HG02943 (cell line): ENCODE results near the gene ATOH8.
"Not testable (repeated sequence)": the region's sequence is repeated elsewhere in the genome, so short reads cannot be mapped to it uniquely, and the experiment has no call there.

Experiments
- ATAC-seq: cut with Tn5 transposase; IDR thresholded peaks from one replicate; pipeline ENCODE4 v1.9.1; 2021; ENCODE audit warnings: mild to moderate bottlenecking, low read depth, moderate library complexity; ENCODE audit not compliant: unreplicated experiment

ATOH8 gene, protein sequence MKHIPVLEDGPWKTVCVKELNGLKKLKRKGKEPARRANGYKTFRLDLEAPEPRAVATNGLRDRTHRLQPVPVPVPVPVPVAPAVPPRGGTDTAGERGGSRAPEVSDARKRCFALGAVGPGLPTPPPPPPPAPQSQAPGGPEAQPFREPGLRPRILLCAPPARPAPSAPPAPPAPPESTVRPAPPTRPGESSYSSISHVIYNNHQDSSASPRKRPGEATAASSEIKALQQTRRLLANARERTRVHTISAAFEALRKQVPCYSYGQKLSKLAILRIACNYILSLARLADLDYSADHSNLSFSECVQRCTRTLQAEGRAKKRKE

DNA sequence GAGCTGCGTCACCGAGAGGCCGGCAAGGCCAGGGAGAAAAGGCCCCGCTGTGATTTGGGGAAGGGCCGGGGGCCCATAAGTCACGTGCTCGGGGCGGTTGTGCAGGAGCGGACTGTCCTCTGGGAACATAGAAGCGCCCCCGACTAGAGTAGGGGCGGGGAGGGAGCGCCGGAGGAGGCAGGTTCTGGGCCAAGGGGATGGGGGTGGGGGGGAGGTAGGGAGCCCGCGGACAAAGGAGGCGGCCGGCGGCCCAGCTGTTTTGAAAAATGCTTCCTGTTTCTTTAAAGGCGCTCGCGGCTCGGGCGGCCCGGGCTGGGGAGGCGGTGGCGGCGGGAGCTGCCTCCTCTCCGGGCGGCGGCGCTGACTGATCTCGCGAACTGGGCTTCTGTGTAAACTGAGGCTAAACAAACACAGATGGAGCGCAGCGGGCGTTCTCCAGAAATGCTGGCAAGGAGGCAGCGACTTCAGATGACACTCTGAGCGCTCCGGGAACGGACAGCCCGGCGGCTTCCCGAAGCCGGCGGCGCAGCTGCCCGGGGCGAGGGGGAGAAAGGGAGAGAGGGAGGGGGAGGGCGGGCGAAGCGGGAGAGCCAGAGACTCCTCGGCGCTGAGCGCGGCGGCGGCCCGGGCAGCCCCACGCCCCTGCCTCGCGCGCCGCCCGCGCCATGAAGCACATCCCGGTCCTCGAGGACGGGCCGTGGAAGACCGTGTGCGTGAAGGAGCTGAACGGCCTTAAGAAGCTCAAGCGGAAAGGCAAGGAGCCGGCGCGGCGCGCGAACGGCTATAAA, at the start of gene ATOH8:
Gene ATOH8 (plus strand): TSS at position 467 of the 788 bp plus-strand sequence. CDS start 199 bp downstream, at position 666.
- no peak for ATAC-seq

DNA sequence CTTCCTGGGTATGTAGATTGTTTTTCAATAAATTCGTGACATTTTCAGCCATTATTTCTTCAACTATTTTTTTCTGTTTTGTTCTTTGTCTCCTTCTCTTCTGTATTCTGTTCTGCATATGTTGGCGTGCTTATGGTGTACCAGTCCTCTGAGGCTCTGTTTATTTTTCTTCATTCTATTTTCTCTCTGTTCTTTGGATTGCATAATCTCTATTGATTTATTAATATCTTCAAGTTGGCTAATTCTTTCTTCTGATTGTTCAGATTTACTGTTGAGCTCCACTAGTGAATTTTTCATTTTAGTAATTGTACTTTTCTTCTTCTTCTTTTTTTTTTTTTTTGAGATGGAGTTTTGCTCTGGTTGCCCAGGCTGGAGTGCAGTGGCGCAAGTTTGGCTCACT, 49.8 kb upstream of the ATOH8 start:
- no peak for ATAC-seq

GRCh38 chr2:85704800-85705679, 48.8 kb upstream of the ATOH8 start:
- no peak for ATAC-seq

GRCh38 chr2:85705680-85706039, 48.1 kb upstream of the ATOH8 start:
- no peak for ATAC-seq

- ATAC-seq, result no peak
Observed at GRCh38 chr2:85706063-85706462, 47.7 kb upstream of the ATOH8 start.

DNA sequence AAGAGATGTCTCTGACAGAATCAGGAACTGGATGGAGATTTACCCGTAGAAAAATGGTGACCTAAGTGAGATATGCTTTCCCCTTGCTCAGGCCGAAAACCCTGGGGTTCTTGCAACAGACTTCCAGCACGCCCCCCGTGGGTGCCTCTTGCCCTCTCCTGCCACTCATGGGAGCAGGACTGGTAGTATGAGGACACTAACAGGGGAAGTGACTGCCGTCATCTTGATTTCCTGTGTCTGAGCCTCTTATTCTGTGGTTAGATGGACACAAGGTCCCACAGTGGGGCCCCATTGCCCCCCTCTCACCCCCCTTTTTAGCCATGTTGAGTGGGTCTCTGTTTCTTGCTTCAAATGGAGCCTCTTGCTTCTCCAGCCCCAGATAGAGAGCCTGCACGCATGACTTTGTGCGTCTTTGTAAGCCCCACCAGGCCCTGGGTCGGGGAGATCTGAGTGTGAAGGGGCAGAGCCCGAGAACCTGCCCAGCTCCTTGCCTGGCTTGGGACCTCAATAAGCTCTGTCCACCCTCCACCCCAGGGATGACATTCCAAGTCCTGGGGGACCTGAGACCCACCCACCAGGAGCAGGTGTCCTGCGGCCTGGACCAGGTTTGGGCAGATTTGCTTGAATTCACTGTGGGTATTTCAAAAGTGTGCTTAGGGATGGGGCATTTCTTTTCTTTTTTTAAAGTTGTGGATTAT, 47.0 kb upstream of the ATOH8 start:
- no peak for ATAC-seq

GRCh38 chr2:85707304-85707703, 46.5 kb upstream of the ATOH8 start:
- ATAC-seq, result no peak

DNA sequence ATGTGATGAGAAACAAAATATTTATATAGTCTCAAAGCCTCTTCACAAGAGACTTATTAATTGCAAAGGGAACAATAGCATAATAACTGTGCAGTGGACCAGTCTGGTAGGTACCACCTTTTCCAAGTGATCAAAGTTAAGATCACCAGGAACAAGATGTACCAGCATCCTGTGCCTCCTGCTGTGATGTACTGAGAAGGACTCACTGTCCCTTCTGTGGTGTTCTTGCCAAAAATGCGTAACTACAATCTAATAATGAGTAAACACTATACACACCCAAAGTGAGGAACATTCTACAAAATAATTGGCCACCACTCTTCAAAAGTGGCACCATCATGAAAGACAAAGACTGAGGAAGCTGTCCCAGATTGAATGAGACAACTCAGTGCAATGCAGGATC, 45.1 kb upstream of the ATOH8 start:
- no peak for ATAC-seq

- ATAC-seq, result no peak
Observed at GRCh38 chr2:85709401-85709811, 44.4 kb upstream of the ATOH8 start.

GRCh38 chr2:85710687-85711577, 42.9 kb upstream of the ATOH8 start:
- no peak for ATAC-seq

GRCh38 chr2:85711578-85712060, 42.2 kb upstream of the ATOH8 start:
- ATAC-seq, result no peak

GRCh38 chr2:85712336-85712735, 41.5 kb upstream of the ATOH8 start:
- ATAC-seq, result no peak

- no peak for ATAC-seq
Observed at GRCh38 chr2:85712849-85713612, 40.8 kb upstream of the ATOH8 start.

DNA sequence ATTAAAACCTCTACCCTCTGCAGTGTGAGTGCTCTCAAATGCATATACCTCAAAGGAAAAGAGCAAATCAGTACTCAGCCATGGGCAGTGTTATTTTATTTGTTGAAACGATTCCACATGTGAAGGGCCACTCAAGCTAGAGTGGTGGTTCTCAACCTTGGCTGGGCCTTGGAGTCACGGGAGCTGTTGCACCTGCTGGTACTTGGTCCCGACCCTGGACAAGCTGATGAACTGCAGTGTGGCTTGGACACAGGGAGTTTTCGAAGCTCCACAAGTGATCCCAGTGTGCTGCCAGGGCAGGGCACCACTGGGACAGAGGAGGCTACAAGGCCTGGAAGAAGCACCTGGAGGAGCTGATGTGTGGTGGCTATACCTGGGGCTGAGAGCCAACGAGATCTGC, 40.0 kb upstream of the ATOH8 start:
- ATAC-seq, result no peak

GRCh38 chr2:85714421-85714820, 39.4 kb upstream of the ATOH8 start:
- ATAC-seq, result not testable (repeated sequence)

DNA sequence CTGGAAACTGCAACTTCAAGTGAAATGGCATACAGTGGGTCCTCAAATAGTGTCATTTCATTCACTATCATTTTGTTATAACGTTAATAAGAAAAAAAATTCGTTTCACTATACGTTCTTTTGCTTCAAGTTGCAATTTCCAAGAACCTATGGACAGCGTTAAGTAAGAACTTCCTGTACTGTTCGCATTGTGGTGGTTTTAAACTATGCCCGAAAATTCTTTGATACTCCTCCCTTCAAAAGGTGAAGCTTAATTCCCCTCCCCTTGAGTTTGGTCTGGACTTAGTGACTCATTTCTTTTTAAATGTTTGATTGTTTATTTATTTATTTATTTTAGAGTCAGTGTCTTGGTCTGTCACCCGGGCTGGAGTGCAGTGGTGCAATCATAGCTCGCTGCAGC, 39.0 kb upstream of the ATOH8 start:
- no peak for ATAC-seq

DNA sequence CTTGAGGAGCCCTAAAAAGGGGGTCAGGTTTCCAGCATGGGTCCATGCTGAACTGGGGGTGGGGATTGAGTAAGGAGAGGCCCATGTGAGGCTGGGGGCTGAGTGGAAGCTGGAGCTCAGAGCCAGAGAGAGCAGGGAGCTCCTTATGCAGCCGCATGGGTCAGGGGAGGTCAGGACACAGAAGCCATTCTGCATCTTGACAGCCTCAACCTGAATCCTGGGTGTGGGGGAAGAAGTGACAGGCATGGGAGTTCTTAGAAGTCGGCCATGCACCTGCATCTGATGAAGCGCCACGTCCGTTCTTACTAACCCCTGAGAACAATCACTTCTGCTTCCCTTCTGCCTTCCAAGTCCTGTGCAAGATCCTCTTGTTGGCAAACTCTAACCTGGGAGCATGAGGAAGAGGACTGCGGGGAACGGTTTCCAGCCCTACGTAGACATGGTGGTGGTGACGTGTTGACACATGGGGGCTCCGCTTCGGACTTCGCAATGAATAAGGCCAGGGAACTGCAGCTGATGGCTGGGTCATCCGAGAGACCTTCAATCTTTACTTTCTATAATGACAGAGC, 37.4 kb upstream of the ATOH8 start:
- ATAC-seq, result no peak

DNA sequence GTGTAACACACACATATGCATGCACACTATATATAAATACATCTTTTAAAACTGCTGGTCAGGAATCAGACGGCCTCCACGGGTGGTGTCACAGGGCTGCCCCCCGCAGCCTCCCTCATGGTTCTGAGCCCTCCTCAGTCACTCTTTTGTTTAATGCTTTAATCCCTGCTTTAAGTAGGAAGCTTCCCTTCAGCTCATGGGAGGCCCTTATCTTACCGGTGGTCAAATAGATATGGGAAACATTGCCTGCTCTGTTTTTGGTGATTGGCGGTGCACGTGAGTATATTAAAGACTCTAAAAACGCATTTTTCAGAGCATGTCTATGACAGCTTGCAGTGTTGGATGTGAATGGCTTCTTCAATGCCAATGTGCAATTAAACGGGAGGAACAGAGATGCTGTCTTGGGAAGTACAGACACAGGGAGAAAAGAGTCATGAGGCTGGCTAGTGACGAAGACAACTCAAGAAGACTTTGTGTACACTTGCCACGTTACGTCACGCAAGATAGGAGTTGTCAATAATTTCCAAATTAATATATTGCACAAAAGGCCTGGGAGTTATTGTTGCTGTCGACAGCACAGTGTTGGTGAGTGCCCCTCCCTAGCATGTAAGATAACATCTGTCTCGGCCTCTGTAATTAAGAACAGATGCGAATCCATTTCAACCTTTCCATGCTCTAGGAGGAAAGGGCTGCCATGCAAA, 36.3 kb upstream of the ATOH8 start:
- ATAC-seq, result no peak
